NCI-H748 (cell line): ENCODE data around the gene RPS6KA1.
"Not testable (repeated sequence)": the region's sequence is repeated elsewhere in the genome, so short reads cannot be mapped to it uniquely, and the experiment has no call there.

Experiments
- DNase-seq: peaks from one replicate; lab custom pipeline; 2025; ENCODE audit not compliant: unreplicated experiment; lab: John Stamatoyannopoulos, UW

The RPS6KA1 gene

DNA sequence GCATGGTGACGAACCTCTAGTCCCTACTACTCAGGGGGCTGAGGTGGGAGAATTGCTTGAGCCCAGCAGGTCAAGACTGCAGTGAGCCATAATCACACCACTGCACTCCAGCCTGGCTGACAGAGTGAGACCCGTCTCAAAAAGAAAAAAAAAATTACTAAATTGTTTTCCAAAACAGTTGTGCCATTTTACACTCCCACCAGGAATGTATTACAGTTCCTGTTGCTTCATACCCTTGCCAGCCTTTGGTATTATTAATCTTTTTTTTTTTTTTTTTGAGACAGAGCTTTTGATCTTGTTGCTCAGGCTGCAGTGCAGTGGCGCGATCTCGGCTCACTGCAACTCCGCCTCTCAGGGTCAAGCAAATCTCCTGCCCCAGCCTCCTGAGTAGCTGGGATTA, 55.9 kb downstream of the RPS6KA1 start:
- no peak for DNase-seq

DNA sequence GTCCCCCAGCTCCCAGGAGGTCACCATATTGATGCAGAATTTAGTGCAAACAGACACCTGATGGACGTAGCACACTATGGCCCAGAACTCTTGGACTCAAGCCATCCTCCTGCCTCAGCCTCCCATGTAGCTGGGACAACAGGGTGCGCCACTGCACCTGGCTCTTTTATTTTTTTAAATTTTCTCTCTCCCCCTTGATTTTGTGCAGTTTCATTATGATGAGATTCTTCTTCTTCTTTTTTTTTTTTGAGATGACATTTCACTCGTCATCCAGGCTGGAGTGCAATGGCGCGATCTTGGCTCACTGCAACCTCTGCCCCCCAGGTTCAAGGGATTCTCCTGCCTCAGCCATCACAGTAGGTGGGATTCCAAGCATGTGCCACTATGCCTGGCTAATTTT, 63.8 kb downstream of the RPS6KA1 start:
- DNase-seq = no peak

DNA sequence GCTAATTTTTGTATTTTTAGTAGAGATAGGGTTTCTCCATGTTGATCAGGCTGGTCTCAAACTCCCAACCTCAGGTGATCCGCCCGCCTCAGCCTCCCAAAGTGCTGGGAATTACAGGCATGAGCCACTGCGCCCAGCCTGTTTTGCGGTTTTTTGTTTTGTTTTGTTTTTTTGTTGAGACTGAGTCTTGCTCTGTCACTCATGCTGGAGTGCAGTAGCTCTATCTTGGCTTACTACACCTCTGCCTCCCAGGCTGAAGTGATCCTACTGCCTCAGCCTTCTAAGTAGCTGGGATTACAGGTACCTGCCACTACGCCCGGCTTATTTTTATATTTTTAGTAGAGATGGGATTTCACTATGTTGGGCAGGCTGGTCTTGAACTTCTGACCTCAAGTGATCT, 65.0 kb downstream of the RPS6KA1 start:
- DNase-seq = not testable (repeated sequence)

DNA sequence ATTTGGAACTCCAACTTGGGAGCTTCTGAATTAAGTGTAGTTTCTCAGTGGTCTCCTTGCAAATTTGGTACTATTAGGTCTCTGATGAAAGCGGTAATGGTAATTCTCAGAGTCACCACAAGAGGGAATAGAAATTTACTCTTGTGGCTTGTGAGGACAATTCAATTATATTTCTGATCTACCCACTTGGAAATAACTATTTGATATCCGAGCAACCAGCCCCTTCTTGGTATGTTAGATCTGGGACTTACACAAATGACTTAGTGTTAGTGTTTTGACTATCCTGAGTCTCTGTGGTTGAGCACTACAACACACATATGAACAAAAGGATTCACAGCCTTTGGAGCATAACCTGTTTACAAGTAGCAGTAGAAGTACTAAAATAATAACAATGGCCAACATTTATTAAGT, 68.1 kb downstream of the RPS6KA1 start:
- peak; percentile 56 for DNase-seq

DNA sequence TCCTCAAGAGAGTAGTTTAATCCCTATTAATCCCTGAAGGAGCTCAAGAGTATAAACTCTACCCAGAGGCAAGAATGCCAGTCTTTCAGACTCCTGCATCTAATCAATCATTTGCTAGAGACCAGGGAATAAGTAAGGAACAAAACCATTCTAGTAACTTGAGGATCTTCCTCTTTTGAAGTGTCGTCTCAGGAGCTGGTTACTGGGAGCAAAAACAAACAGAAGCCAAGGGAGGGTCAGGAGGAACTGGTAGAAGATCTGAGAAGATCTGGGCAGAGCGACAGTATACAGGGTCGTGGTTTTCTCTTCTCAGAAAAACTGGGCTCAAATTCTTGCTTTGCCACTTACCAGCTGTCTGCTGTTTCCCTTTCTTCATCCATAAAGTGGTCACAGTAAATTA, 69.3 kb downstream of the RPS6KA1 start:
- no peak for DNase-seq

DNA sequence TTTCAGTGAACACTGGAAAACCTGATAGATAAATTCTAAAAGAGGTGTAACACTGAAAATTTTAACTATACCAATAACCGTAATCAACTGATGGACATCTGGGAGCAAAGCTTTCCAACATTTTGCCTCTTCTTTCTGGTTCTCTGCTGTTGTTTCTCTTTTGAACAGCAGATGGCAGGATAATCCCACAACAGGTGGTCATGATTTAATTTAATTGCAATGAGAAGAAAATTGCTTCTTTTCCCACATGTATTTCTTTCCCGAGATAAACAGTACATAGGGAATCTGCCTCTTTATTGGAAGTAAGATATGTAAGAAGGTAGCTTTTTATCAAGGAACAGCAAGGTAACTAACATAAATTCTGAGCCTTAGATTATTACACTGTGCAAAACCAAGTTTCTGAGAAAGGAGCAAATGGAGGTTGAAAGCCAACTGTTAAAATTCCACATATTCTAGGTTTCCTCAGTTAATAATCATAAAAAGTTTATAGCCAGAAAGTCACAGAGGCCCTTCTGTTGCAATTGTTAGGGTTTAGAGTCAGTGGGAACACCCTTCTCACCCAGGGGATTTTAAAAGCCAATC, 72.9 kb downstream of the RPS6KA1 start:
- peak; percentile 62 for DNase-seq

DNA sequence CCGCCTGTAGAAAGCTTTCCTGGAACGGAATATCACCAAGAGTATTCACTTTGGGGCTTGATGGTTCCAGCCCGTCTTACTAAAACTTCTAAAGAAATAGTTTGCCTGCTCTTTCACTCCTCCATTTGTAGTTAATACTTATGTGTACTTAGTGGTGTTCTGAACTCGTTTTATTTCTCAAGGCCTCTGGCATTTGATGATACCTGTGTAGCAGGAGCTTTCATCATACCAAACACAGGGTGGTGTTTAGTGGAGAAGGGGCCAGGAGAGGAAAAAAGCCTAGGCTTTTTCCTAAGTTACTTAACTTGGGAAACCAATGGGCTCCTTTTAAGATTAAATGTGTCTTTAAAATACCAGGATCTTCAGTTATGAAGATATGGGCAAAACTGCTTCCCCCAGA, 74.3 kb downstream of the RPS6KA1 start:
- DNase-seq = no peak

DNA sequence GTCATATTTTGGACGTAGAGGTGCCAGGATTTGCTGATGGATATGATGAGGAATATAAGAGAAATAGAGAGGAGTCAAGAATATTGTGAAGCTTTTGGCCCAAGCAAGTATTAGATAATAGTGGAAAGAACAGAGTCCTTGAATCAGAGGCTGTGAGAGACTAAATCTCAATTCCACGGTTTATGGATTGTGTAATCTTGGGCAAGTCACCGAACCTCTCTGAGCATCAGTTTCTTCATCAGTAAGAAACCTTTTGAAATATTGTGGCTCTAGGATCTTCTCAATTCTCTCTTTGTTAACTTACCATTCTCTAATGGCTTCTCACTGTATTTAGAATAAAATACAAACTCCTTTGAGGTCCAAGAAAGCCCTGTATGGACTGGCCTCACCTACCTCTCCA, 77.6 kb downstream of the RPS6KA1 start:
- no peak for DNase-seq

DNA sequence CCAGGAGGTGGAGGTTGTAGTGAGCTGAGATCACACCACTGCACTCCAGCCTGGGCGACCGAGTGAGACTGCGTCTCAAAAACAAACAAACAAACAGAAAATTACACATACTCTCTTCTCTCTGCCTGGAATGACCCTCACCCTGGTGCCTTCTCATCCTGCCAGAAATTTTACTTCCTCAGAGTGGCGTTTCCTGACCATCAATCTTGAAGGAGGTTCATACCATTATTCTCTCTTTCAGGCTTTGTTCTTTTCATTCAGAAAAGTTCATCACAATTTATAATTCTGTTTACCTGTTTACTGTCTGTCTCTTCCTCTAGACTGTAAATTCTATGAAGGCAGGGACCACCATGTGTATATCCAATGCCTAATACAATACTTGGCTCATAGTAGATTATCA, 79.3 kb downstream of the RPS6KA1 start:
- DNase-seq = no peak

DNA sequence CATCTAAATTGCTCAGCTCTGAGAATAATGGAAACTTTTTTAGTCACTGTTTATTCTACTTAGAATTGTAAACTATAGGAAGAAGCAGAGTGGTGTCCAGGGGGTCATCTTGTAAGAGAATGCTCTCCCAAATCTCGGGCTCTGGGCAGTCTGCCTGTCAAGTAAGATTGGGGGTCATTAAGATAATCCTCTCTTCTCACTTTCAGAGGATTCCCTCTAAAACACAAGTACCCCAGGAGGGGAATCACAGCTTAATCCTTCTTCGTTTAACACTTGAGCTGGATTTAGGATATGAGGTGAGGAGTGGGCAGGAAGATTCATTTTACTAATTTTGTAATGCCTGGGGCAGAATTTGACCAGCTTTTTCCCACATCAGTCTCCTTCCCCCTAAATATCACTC, 81.2 kb downstream of the RPS6KA1 start:
- no peak for DNase-seq

DNA sequence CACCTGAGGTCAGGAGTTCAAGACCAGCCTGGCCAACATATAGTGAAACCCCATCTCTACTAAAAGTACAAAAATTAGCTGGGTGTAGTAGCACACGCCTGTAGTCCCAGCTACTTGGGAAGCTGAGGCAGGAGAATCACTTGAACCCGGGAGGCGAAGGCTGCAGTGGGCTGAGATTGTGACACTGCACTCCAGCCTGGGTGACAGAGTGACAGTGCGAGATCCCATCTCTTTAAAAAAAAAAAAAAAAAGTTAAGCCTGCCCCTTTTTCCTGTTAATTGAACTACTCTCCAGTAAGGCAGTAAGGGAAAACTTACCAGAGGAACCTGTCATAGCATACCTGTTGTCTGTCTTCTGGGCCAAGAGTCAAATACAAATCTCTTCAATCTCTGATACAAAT, 83.1 kb downstream of the RPS6KA1 start:
- not testable (repeated sequence) for DNase-seq

DNA sequence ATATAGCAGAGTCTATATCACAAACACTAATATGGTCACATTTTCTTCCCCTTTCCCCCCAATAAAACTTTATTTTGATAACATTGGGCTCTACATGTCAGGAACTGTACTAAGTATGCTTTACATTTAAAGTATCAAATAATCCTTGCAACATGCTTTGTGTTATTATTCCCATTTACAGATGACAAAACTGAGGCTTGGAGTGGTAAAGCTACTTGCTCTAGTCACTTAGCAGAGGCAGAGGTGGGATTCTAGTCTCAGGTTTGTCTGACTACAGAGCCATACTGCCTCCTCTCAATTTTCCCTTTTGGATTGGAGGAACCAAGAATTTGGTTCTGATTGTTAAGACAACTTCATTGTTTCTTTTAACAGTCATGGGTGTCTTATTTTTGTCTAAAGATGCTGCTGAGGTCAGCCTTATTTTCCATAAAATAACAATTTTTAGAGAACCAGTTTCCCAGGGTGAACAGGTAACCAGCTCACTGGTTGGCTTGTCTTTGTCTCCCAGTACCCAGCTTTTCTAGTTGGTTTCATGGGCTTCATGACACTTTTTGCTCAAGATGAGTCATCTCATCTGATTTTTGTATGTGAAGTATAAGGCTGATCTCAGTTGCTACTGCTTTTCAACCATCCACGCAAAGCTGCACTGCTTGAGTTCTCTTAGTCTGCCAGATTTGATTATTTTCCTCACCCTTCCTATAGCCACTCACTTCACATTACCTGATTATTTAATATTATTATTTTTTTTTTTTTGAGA, 85.3 kb downstream of the RPS6KA1 start:
- DNase-seq = no peak

DNA sequence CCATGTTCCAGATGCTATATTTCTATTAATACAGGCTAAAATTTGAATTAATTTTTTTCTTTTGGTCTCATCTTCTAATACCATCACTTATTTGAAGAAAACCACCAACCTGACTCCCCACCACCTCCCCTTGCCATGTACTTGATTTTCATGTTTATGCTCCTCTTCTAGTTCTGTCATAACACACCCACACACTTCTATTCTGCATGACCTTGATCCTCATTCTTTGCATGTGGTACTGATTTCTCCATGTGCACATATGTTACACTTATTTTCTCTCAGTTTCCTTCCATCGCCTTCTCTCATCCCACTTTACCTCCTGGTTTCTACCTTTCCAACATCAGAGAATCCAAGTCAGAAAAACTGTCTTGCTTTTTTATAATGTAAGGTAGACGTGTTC, 87.3 kb downstream of the RPS6KA1 start:
- no peak for DNase-seq

DNA sequence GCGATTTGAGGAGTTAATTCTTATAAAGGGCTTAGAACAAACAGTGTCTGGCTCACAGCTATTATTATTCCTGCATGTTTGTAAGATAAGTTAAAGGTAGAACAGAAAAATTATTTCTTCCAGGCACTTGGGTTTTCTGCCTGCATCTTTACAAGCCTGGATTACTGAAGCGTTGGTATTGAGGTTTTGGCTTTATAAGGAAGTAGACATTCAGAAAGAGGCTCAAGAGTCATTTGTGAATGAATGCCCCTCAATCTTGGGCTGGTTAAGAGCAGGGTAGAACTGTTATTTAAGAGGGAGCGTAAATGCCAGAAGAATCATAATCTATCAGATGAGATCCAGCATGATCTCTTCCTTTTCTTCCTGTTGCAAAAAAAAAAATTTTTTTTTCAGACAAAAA, 89.0 kb downstream of the RPS6KA1 start:
- DNase-seq = no peak
